NB4 (cell line): Measurements from ENCODE around the gene RTL1.

Experiments
- MYC ChIP-seq: IDR thresholded peaks from 2 replicates; pipeline ENCODE4 v1.6.1; 2011; ENCODE audit warnings: low read depth, low read length
- POLR2A ChIP-seq: IDR thresholded peaks from 2 replicates; pipeline ENCODE4 v1.6.1; 2011; ENCODE audit warnings: mild to moderate bottlenecking; ENCODE audit not compliant: insufficient read length; ENCODE audit errors: extremely low read depth
- TF ChIP-seq, protein P1 (sequence below): IDR thresholded peaks from one replicate; pipeline ENCODE4 v1.5.1; 2012; ENCODE audit warnings: low read depth, low read length

DNA sequence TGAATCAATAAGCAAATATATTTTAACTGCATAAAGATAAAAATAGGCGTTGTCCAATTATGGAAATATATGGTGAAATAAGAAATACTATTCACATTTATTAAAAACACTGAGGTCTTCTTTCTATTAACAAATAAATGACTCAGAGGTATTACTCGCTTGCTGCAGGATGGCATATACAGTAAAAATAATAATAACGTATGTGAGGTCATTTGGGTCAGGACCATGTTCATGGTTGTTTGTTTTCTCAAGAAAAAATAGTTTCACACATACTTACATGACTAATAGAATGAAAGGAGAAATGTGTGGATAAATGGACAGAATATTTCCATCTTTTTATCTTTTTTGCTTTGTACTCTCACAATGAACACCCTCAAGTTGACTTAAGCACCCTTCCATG lies 46.5 kb upstream of the RTL1 start:
- TF ChIP-seq POLR2A = no peak
- TF ChIP-seq, protein P1, sequence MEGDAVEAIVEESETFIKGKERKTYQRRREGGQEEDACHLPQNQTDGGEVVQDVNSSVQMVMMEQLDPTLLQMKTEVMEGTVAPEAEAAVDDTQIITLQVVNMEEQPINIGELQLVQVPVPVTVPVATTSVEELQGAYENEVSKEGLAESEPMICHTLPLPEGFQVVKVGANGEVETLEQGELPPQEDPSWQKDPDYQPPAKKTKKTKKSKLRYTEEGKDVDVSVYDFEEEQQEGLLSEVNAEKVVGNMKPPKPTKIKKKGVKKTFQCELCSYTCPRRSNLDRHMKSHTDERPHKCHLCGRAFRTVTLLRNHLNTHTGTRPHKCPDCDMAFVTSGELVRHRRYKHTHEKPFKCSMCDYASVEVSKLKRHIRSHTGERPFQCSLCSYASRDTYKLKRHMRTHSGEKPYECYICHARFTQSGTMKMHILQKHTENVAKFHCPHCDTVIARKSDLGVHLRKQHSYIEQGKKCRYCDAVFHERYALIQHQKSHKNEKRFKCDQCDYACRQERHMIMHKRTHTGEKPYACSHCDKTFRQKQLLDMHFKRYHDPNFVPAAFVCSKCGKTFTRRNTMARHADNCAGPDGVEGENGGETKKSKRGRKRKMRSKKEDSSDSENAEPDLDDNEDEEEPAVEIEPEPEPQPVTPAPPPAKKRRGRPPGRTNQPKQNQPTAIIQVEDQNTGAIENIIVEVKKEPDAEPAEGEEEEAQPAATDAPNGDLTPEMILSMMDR = no peak
- TF ChIP-seq MYC = no peak
